IgD-negative memory B cell (primary cell): ENCODE results near the gene C10orf90. TPM values are rescaled to one million over a fixed set of nuclear protein-coding genes. Genes with fewer than 3 reads are reported as not detected.

ENCODE experiments used
- H3K27ac Mint-ChIP-seq, 3 donors: one replicate each; pipeline ENCODE4 v1.8.0; 2020 to 2022; ENCODE audit warnings: mild to moderate bottlenecking in 3 of 3, mixed read lengths in 3 of 3, moderate library complexity in 1 of 3
- H3K27me3 Mint-ChIP-seq: one replicate; pipeline ENCODE4 v1.8.0; 2021; ENCODE audit warnings: mixed read lengths
- H3K36me3 Mint-ChIP-seq: one replicate; pipeline ENCODE4 v1.8.0; 2020; ENCODE audit warnings: mild to moderate bottlenecking, mixed read lengths
- H3K4me1 Mint-ChIP-seq, 3 donors: one replicate each; pipeline ENCODE4 v1.8.0; 2020 to 2022; ENCODE audit warnings: mixed read lengths in 3 of 3, mild to moderate bottlenecking in 1 of 3
- H3K4me3 Mint-ChIP-seq, 4 donors: one replicate each; pipeline ENCODE4 v1.8.0; 2020 to 2022; ENCODE audit warnings: mild to moderate bottlenecking in 4 of 4, mixed read lengths in 4 of 4, moderate library complexity in 3 of 4
- H3K9me3 Mint-ChIP-seq, 3 donors: one replicate each; pipeline ENCODE4 v1.8.0; 2020 to 2021; ENCODE audit warnings: mixed read lengths in 3 of 3, mild to moderate bottlenecking in 1 of 3
- polyA plus RNA-seq: library from polyadenylated mRNA; unstranded; fragments of 300-500 nt; fragmentation: Illumina TruSeq; gene quantifications from one replicate; pipeline ENCODE4 v1.2.3, GENCODE V29; 2021

The C10orf90 gene
- polyA plus RNA-seq, 1 donor from 2014 or later: not detected

- H3K4me3 Mint-ChIP-seq: no peak overlapping the region
These were observed 8.5 kb downstream of the C10orf90 start for GRCh38 chr10:126661841-126662515.

GRCh38 chr10:126661356-126661755, 9.1 kb downstream of the C10orf90 start:
- Mint-ChIP-seq H3K36me3 (no peaks in the 10 kb centered on the region), H3K9me3 (peaks cover 0 to 4% (median 0%) of the 10 kb centered on the region in 3 donors), H3K27me3 (no peaks in the 10 kb centered on the region), H3K27ac (no peak overlapping the region), H3K4me3 (no peak overlapping the region), H3K4me1 (no peaks in the 10 kb centered on the region)

More at GRCh38 chr10:126661841-126662515, 8.5 kb downstream of the C10orf90 start:
- no peaks in the 10 kb centered on the region for H3K4me1 Mint-ChIP-seq
- no peak overlapping the region for H3K27ac Mint-ChIP-seq
- no peaks in the 10 kb centered on the region for H3K36me3 Mint-ChIP-seq
- H3K9me3 Mint-ChIP-seq: peaks cover 0 to 4% (median 0%) of the 10 kb centered on the region in 3 donors
- H3K27me3 Mint-ChIP-seq: no peaks in the 10 kb centered on the region

GRCh38 chr10:126659750-126660149, 10.7 kb downstream of the C10orf90 start:
- Mint-ChIP-seq H3K4me3 (no peak overlapping the region), H3K27me3 (no peaks in the 10 kb centered on the region), H3K9me3 (peaks cover 0 to 2% (median 0%) of the 10 kb centered on the region in 3 donors), H3K27ac (no peak overlapping the region), H3K4me1 (no peaks in the 10 kb centered on the region), H3K36me3 (no peaks in the 10 kb centered on the region)

GRCh38 chr10:126658928-126659327, 11.6 kb downstream of the C10orf90 start:
- no peaks in the 10 kb centered on the region for H3K4me1 Mint-ChIP-seq
- H3K9me3 Mint-ChIP-seq: no peaks in the 10 kb centered on the region
- no peaks in the 10 kb centered on the region for H3K27me3 Mint-ChIP-seq
- H3K27ac Mint-ChIP-seq: no peak overlapping the region
- no peak overlapping the region for H3K4me3 Mint-ChIP-seq
- no peaks in the 10 kb centered on the region for H3K36me3 Mint-ChIP-seq

GRCh38 chr10:126654579-126654978, 15.9 kb downstream of the C10orf90 start:
- Mint-ChIP-seq H3K27ac (no peak overlapping the region), H3K36me3 (no peaks in the 10 kb centered on the region), H3K4me3 (no peak overlapping the region), H3K9me3 (peaks cover 0 to 4% (median 0%) of the 10 kb centered on the region in 3 donors), H3K27me3 (no peaks in the 10 kb centered on the region), H3K4me1 (no peaks in the 10 kb centered on the region)

GRCh38 chr10:126651467-126651866, 19.0 kb downstream of the C10orf90 start:
- no peaks in the 10 kb centered on the region for H3K27me3 Mint-ChIP-seq

GRCh38 chr10:126650161-126650560, 20.3 kb downstream of the C10orf90 start:
- H3K9me3 Mint-ChIP-seq: peaks cover 0 to 4% (median 0%) of the 10 kb centered on the region in 3 donors
- H3K4me1 Mint-ChIP-seq: no peaks in the 10 kb centered on the region
- no peak overlapping the region for H3K27ac Mint-ChIP-seq
- H3K27me3 Mint-ChIP-seq: no peaks in the 10 kb centered on the region
- H3K36me3 Mint-ChIP-seq: no peaks in the 10 kb centered on the region
- H3K4me3 Mint-ChIP-seq: no peak overlapping the region

More at GRCh38 chr10:126651467-126651866, 19.0 kb downstream of the C10orf90 start:
- Mint-ChIP-seq H3K27ac (no peak overlapping the region), H3K9me3 (peaks cover 0 to 4% (median 0%) of the 10 kb centered on the region in 3 donors), H3K36me3 (no peaks in the 10 kb centered on the region), H3K4me3 (no peak overlapping the region), H3K4me1 (no peaks in the 10 kb centered on the region)

GRCh38 chr10:126647116-126647515, 23.4 kb downstream of the C10orf90 start:
- no peak overlapping the region for H3K4me3 Mint-ChIP-seq
- H3K36me3 Mint-ChIP-seq: no peaks in the 10 kb centered on the region
- H3K27me3 Mint-ChIP-seq: peaks cover 2% of the 10 kb centered on the region
- no peaks in the 10 kb centered on the region for H3K4me1 Mint-ChIP-seq
- no peak overlapping the region for H3K27ac Mint-ChIP-seq
- H3K9me3 Mint-ChIP-seq: peaks cover 0 to 3% (median 1%) of the 10 kb centered on the region in 3 donors

GRCh38 chr10:126646110-126646509, 24.4 kb downstream of the C10orf90 start:
- Mint-ChIP-seq H3K27me3 (peaks cover 2% of the 10 kb centered on the region), H3K4me1 (no peaks in the 10 kb centered on the region), H3K27ac (no peak overlapping the region), H3K4me3 (no peak overlapping the region), H3K9me3 (peaks cover 0 to 3% (median 3%) of the 10 kb centered on the region in 3 donors), H3K36me3 (no peaks in the 10 kb centered on the region)

- Mint-ChIP-seq H3K4me3 (no peak overlapping the region), H3K27me3 (peaks cover 2% of the 10 kb centered on the region), H3K4me1 (peaks cover 0 to 2% (median 0%) of the 10 kb centered on the region in 3 donors), H3K36me3 (no peaks in the 10 kb centered on the region), H3K9me3 (peaks cover 3 to 5% (median 3%) of the 10 kb centered on the region in 3 donors), H3K27ac (no peak overlapping the region)
These were observed 30.1 kb downstream of the C10orf90 start for GRCh38 chr10:126640401-126640800.

GRCh38 chr10:126639084-126639483, 31.4 kb downstream of the C10orf90 start:
- Mint-ChIP-seq H3K9me3 (peaks cover 2 to 5% (median 3%) of the 10 kb centered on the region in 3 donors), H3K27ac (no peak overlapping the region), H3K4me3 (no peak overlapping the region), H3K4me1 (peaks cover 0 to 2% (median 0%) of the 10 kb centered on the region in 3 donors), H3K27me3 (peaks cover 1% of the 10 kb centered on the region), H3K36me3 (no peaks in the 10 kb centered on the region)

- Mint-ChIP-seq H3K4me1 (peaks cover 0 to 2% (median 0%) of the 10 kb centered on the region in 3 donors), H3K27ac (no peak overlapping the region), H3K27me3 (no peaks in the 10 kb centered on the region), H3K4me3 (no peak overlapping the region), H3K9me3 (peaks cover 1 to 5% (median 1%) of the 10 kb centered on the region in 3 donors), H3K36me3 (no peaks in the 10 kb centered on the region)
These were observed 32.0 kb downstream of the C10orf90 start for GRCh38 chr10:126638542-126638941.

GRCh38 chr10:126637501-126637900, 33.0 kb downstream of the C10orf90 start:
- H3K9me3 Mint-ChIP-seq: peaks cover 0 to 5% (median 1%) of the 10 kb centered on the region in 3 donors
- peaks cover 0 to 2% (median 0%) of the 10 kb centered on the region in 3 donors for H3K4me1 Mint-ChIP-seq
- H3K4me3 Mint-ChIP-seq: no peak overlapping the region
- no peak overlapping the region for H3K27ac Mint-ChIP-seq
- H3K36me3 Mint-ChIP-seq: no peaks in the 10 kb centered on the region
- H3K27me3 Mint-ChIP-seq: no peaks in the 10 kb centered on the region

GRCh38 chr10:126634911-126635310, 35.6 kb downstream of the C10orf90 start:
- peaks cover 0 to 2% (median 0%) of the 10 kb centered on the region in 3 donors for H3K4me1 Mint-ChIP-seq
- no peaks in the 10 kb centered on the region for H3K27me3 Mint-ChIP-seq
- no peak overlapping the region for H3K27ac Mint-ChIP-seq
- H3K4me3 Mint-ChIP-seq: no peak overlapping the region
- H3K36me3 Mint-ChIP-seq: no peaks in the 10 kb centered on the region
- peaks cover 0 to 6% (median 5%) of the 10 kb centered on the region in 3 donors for H3K9me3 Mint-ChIP-seq

GRCh38 chr10:126634347-126634746, 36.1 kb downstream of the C10orf90 start:
- no peaks in the 10 kb centered on the region for H3K27me3 Mint-ChIP-seq
- H3K4me1 Mint-ChIP-seq: peaks cover 0 to 2% (median 0%) of the 10 kb centered on the region in 3 donors
- no peaks in the 10 kb centered on the region for H3K36me3 Mint-ChIP-seq
- H3K4me3 Mint-ChIP-seq: no peak overlapping the region
- H3K27ac Mint-ChIP-seq: no peak overlapping the region
- H3K9me3 Mint-ChIP-seq: peaks cover 0 to 6% (median 5%) of the 10 kb centered on the region in 3 donors

GRCh38 chr10:126632705-126633104, 37.8 kb downstream of the C10orf90 start:
- peaks cover 0 to 2% (median 0%) of the 10 kb centered on the region in 3 donors for H3K4me1 Mint-ChIP-seq
- H3K27ac Mint-ChIP-seq: no peak overlapping the region
- H3K27me3 Mint-ChIP-seq: no peaks in the 10 kb centered on the region
- H3K36me3 Mint-ChIP-seq: no peaks in the 10 kb centered on the region
- H3K9me3 Mint-ChIP-seq: peaks cover 0 to 6% (median 0%) of the 10 kb centered on the region in 3 donors
- H3K4me3 Mint-ChIP-seq: no peak overlapping the region
